Naive thymus-derived CD4-positive, alpha-beta T cell (primary cell): ENCODE results near the gene P2RY6. TPM values are rescaled to one million over a fixed set of nuclear protein-coding genes. Genes with fewer than 3 reads are reported as not detected.

Experiments
- ATAC-seq: fragments of 150-1000 bp; cut with Tn5 transposase; 2 replicates; pipeline ENCODE4 v1.10.0; 2021; ENCODE audit warnings: mild to moderate bottlenecking, moderate library complexity
- CTCF ChIA-PET: fragments of 350-600 bp; sonication (Branson Sonifier 250); formaldehyde crosslinking; loops from one replicate; lab custom pipeline; 2021; ENCODE audit warnings: antibody characterized with exemption; lab: Charles Lee
- POLR2A ChIA-PET: fragments of 350-600 bp; sonication (Branson Sonifier 250); formaldehyde crosslinking; loops from one replicate; lab custom pipeline; 2021; ENCODE audit warnings: antibody characterized with exemption, inconsistent platforms; lab: Charles Lee
- DNase-seq, 9 donors: peaks; one replicate each; pipeline versions ENCODE4 v3.0.0 to v3.0.0-alpha.2; 2020 to 2022; ENCODE audit warnings: mixed read lengths in 1 of 9
- H3K27ac ChIP-seq: one replicate; pipeline ENCODE4 v1.7.0; 2013; ENCODE audit warnings: mild to moderate bottlenecking, low read depth, low read length, moderate library complexity
- H3K27me3 ChIP-seq, 2 donors: one replicate each; pipeline ENCODE4 v1.7.0; 2013; ENCODE audit warnings: low read length in 2 of 2, mild to moderate bottlenecking in 2 of 2, moderate library complexity in 2 of 2; ENCODE audit not compliant: control insufficient read depth in 2 of 2, insufficient read depth in 2 of 2
- H3K36me3 ChIP-seq, 3 experiments: 1 replicate in 2 of 3; 2 replicates in 1 of 3; pipeline ENCODE4 v1.7.0; 2013; ENCODE audit warnings: low read length in 3 of 3, mild to moderate bottlenecking in 3 of 3, moderate library complexity in 1 of 3; ENCODE audit not compliant: insufficient read depth in 3 of 3, control insufficient read depth in 2 of 3
- H3K4me1 ChIP-seq, 2 donors: one replicate each; pipeline ENCODE4 v1.7.0; 2013; ENCODE audit warnings: low read length in 2 of 2, mild to moderate bottlenecking in 2 of 2, moderate library complexity in 1 of 2; ENCODE audit not compliant: control insufficient read depth in 2 of 2, insufficient read depth in 2 of 2
- H3K4me3 ChIP-seq: 2 replicates; pipeline ENCODE4 v1.7.0; 2013; ENCODE audit warnings: mild to moderate bottlenecking, low read length
- H3K9me3 ChIP-seq, 3 experiments: 1 replicate in 2 of 3; 2 replicates in 1 of 3; pipeline ENCODE4 v1.7.0; 2013; ENCODE audit warnings: low read length in 3 of 3; ENCODE audit not compliant: control insufficient read depth in 2 of 3
- H3K27ac Mint-ChIP-seq, 9 donors: one replicate each; pipeline ENCODE4 v1.8.0; 2020 to 2022; ENCODE audit warnings: mixed read lengths in 9 of 9, mild to moderate bottlenecking in 8 of 9, moderate library complexity in 5 of 9, inconsistent platforms in 2 of 9
- H3K27me3 Mint-ChIP-seq, 5 donors: one replicate each; pipeline ENCODE4 v1.8.0; 2021 to 2022; ENCODE audit warnings: mixed read lengths in 5 of 5, mild to moderate bottlenecking in 1 of 5
- H3K36me3 Mint-ChIP-seq, 5 donors: one replicate each; pipeline ENCODE4 v1.8.0; 2020 to 2022; ENCODE audit warnings: mixed read lengths in 5 of 5, mild to moderate bottlenecking in 3 of 5, inconsistent platforms in 1 of 5
- H3K4me1 Mint-ChIP-seq, 7 donors: one replicate each; pipeline ENCODE4 v1.8.0; 2020 to 2022; ENCODE audit warnings: mixed read lengths in 7 of 7, mild to moderate bottlenecking in 3 of 7, inconsistent platforms in 1 of 7
- H3K4me3 Mint-ChIP-seq, 10 donors: one replicate each; pipeline ENCODE4 v1.8.0; 2020 to 2022; ENCODE audit warnings: mild to moderate bottlenecking in 10 of 10, mixed read lengths in 10 of 10, moderate library complexity in 6 of 10, inconsistent platforms in 2 of 10
- H3K9me3 Mint-ChIP-seq, 11 donors: one replicate each; pipeline ENCODE4 v1.8.0; 2020 to 2022; ENCODE audit warnings: mixed read lengths in 11 of 11, mild to moderate bottlenecking in 4 of 11, inconsistent platforms in 1 of 11, moderate library complexity in 1 of 11
- intact Hi-C, 2 donors: fragments of 100-400 bp; cut with micrococcal nuclease; formaldehyde crosslinking; loops; one replicate each; pipeline ENCODE4 v1.15.1; 2023
- polyA plus RNA-seq, 2 donors: library from polyadenylated mRNA; unstranded; fragments of 300-500 nt; fragmentation: Illumina TruSeq; gene quantifications; one replicate each; pipeline ENCODE4 v1.2.3, GENCODE V29; 2021
- total RNA-seq, 6 experiments: library from RNA in 5 of 6; stranded (reverse) in 5 of 6; gene quantifications; 1 replicate in 5 of 6; 2 replicates in 1 of 6; pipeline ENCODE4 v1.2.3 and lab custom pipeline; 2021 to 2026

Gene P2RY6
- total and polyA plus RNA-seq, 7 experiments from 2014 or later: 0.34 to 1.8 (median 0.92) TPM; not detected in 4

DNA sequence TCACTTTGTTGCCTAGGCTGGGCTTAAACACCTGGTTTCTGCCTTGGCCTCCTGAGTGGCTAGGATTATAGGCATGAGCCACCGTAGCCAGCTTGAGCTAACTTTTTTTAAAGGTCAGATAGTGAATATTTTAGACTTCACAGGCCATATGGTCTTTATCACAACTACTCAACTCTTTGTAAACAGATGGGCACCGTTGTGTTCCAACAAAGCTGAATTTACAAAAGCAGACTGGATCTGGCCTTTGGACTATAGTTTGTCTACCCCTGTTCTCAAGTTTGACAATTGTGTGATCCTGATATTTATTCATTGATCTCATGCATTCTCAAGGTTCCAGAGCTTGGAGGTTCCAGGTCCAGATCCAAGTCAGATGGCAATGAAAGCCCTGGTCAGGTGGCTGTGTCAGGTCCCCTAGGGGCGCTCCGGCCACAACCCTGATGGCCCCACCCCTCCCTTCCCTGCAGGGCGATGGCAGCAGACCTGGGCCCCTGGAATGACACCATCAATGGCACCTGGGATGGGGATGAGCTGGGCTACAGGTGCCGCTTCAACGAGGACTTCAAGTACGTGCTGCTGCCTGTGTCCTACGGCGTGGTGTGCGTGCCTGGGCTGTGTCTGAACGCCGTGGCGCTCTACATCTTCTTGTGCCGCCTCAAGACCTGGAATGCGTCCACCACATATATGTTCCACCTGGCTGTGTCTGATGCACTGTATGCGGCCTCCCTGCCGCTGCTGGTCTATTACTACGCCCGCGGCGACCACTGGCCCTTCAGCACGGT, 38.3 kb upstream of the P2RY6 start:
- POLR2A ChIA-PET: no interaction called here
- no peak for ATAC-seq

DNA sequence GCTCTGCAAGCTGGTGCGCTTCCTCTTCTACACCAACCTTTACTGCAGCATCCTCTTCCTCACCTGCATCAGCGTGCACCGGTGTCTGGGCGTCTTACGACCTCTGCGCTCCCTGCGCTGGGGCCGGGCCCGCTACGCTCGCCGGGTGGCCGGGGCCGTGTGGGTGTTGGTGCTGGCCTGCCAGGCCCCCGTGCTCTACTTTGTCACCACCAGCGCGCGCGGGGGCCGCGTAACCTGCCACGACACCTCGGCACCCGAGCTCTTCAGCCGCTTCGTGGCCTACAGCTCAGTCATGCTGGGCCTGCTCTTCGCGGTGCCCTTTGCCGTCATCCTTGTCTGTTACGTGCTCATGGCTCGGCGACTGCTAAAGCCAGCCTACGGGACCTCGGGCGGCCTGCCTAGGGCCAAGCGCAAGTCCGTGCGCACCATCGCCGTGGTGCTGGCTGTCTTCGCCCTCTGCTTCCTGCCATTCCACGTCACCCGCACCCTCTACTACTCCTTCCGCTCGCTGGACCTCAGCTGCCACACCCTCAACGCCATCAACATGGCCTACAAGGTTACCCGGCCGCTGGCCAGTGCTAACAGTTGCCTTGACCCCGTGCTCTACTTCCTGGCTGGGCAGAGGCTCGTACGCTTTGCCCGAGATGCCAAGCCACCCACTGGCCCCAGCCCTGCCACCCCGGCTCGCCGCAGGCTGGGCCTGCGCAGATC, 37.5 kb upstream of the P2RY6 start:
- DNase-seq: no peak
- H3K4me1 Mint-ChIP-seq: peaks cover 0 to 2% (median 0%) of the 10 kb centered on the region in 7 donors

More for the DNA sequence above, 38.3 kb upstream of the P2RY6 start:
- no peaks in the 10 kb centered on the region for H3K9me3 ChIP-seq
- H3K36me3 ChIP-seq: no peaks in the 10 kb centered on the region
- intact Hi-C loops: no loop called here
- Mint-ChIP-seq H3K36me3 (no peaks in the 10 kb centered on the region), H3K27ac (no peak overlapping the region), H3K4me3 (no peak overlapping the region), H3K4me1 (peaks cover 0 to 2% (median 0%) of the 10 kb centered on the region in 7 donors), H3K27me3 (peaks cover 0 to 3% (median 0%) of the 10 kb centered on the region in 5 donors), H3K9me3 (no peaks in the 10 kb centered on the region)
- H3K4me1 ChIP-seq: no peaks in the 10 kb centered on the region
- no peak overlapping the region for H3K4me3 ChIP-seq
- no peak for DNase-seq
- H3K27me3 ChIP-seq: no peaks in the 10 kb centered on the region
- CTCF ChIA-PET: no interaction called here
- H3K27ac ChIP-seq: no peak overlapping the region

DNA sequence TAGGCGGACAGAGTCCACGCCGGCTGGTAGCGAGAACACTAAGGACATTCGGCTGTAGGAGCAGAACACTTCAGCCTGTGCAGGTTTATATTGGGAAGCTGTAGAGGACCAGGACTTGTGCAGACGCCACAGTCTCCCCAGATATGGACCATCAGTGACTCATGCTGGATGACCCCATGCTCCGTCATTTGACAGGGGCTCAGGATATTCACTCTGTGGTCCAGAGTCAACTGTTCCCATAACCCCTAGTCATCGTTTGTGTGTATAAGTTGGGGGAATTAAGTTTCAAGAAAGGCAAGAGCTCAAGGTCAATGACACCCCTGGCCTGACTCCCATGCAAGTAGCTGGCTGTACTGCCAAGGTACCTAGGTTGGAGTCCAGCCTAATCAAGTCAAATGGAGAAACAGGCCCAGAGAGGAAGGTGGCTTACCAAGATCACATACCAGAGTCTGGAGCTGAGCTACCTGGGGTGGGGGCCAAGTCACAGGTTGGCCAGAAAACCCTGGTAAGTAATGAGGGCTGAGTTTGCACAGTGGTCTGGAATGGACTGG, 36.8 kb upstream of the P2RY6 start:
- no peak overlapping the region for H3K4me3 ChIP-seq
- no peaks in the 10 kb centered on the region for H3K27me3 ChIP-seq
- peaks cover 0 to 3% (median 0%) of the 10 kb centered on the region in 5 donors for H3K27me3 Mint-ChIP-seq
- no peak for ATAC-seq
- DNase-seq: no peak
- H3K4me3 Mint-ChIP-seq: no peak overlapping the region
- no peaks in the 10 kb centered on the region for H3K36me3 ChIP-seq
- no peak overlapping the region for H3K27ac ChIP-seq
- no peaks in the 10 kb centered on the region for H3K9me3 Mint-ChIP-seq
- intact Hi-C loops: no loop called here
- H3K9me3 ChIP-seq: no peaks in the 10 kb centered on the region
- no peaks in the 10 kb centered on the region for H3K36me3 Mint-ChIP-seq
- CTCF ChIA-PET: no interaction called here
- H3K4me1 Mint-ChIP-seq: peaks cover 0 to 4% (median 0%) of the 10 kb centered on the region in 7 donors
- no peaks in the 10 kb centered on the region for H3K4me1 ChIP-seq
- H3K27ac Mint-ChIP-seq: no peak overlapping the region
- POLR2A ChIA-PET: no interaction called here

More for the DNA sequence above, 37.5 kb upstream of the P2RY6 start:
- H3K27ac ChIP-seq: no peak overlapping the region
- H3K4me3 ChIP-seq: no peak overlapping the region
- H3K9me3 ChIP-seq: no peaks in the 10 kb centered on the region
- ATAC-seq: no peak
- H3K36me3 ChIP-seq: no peaks in the 10 kb centered on the region
- ChIA-PET POLR2A (no interaction called here), CTCF (no interaction called here)
- intact Hi-C loops: no loop called here
- H3K9me3 Mint-ChIP-seq: no peaks in the 10 kb centered on the region
- no peaks in the 10 kb centered on the region for H3K36me3 Mint-ChIP-seq
- no peak overlapping the region for H3K27ac Mint-ChIP-seq
- peaks cover 0 to 3% (median 0%) of the 10 kb centered on the region in 5 donors for H3K27me3 Mint-ChIP-seq
- no peaks in the 10 kb centered on the region for H3K27me3 ChIP-seq
- no peaks in the 10 kb centered on the region for H3K4me1 ChIP-seq
- no peak overlapping the region for H3K4me3 Mint-ChIP-seq

DNA sequence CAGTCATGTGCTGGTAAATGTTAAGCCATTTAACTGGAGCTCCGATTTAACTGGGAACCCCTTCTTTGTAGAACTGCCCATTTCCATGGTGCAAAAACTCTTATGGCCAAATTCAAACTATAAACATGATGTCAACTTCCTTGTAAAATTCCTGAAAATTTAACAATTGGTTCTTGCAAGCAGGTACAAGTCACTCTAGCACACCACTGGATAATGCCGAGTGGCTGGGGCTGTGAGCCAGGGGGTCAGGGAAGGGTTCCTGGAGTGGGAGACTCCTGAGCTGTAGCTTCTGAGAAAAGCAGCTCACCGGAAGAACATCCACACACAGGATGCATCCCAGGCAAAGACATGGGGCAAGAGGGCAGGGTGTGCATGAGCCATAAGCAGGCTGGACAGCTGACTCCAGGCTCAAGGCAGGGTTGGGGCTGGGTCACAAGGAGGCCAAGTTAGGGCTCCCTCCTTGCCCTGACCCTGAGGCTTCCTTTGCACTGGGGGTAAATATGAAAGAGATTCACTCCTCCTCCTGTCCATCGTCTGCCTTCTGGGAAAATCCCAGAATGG, 35.9 kb upstream of the P2RY6 start:
- Histone ChIP-seq H3K36me3 (no peaks in the 10 kb centered on the region), H3K4me3 (no peak overlapping the region), H3K27ac (no peak overlapping the region), H3K9me3 (no peaks in the 10 kb centered on the region), H3K27me3 (no peaks in the 10 kb centered on the region), H3K4me1 (no peaks in the 10 kb centered on the region)
- no peak overlapping the region for H3K27ac Mint-ChIP-seq
- H3K4me3 Mint-ChIP-seq: no peak overlapping the region
- intact Hi-C loops: no loop called here
- CTCF ChIA-PET: no interaction called here
- H3K36me3 Mint-ChIP-seq: no peaks in the 10 kb centered on the region
- no peak for ATAC-seq
- no peak for DNase-seq
- no peaks in the 10 kb centered on the region for H3K9me3 Mint-ChIP-seq
- POLR2A ChIA-PET: no interaction called here
- H3K27me3 Mint-ChIP-seq: peaks cover 0 to 4% (median 0%) of the 10 kb centered on the region in 5 donors
- peaks cover 0 to 4% (median 0%) of the 10 kb centered on the region in 7 donors for H3K4me1 Mint-ChIP-seq

DNA sequence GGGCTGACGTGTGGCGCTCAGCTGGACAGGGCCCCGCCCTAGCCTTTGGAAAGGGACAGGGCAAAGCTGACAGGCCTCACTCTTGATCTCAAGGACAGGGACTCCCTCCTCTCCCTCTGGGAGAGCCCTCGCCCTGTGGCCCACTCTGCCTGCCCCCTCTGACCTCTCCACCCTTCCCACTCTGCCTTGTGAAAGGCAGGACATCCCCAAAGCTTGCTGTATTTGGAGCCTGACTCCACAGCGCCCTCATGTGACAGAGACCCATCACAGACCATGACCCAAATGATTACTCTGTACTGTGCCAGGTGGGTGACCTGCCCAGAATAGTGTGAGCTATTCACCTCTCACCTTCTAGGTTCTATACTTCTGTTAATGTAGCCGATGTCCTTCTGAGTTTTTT, 35.3 kb upstream of the P2RY6 start:
- ChIA-PET POLR2A (interaction anchor here (0.7 kb wide), 1 partner anchor 297 kb away, joined by 3 read pairs; no protein-coding TSS in a partner anchor), CTCF (no interaction called here)
- no peaks in the 10 kb centered on the region for H3K9me3 Mint-ChIP-seq
- intact Hi-C loops: no loop called here
- no peak overlapping the region for H3K27ac Mint-ChIP-seq
- DNase-seq (no peak), ATAC-seq (peak; percentile 80)
- H3K36me3 ChIP-seq: no peaks in the 10 kb centered on the region
- H3K27me3 Mint-ChIP-seq: peaks cover 0 to 7% (median 0%) of the 10 kb centered on the region in 5 donors
- H3K4me3 ChIP-seq: no peak overlapping the region
- H3K4me1 ChIP-seq: no peaks in the 10 kb centered on the region
- no peak overlapping the region for H3K4me3 Mint-ChIP-seq
- H3K27ac ChIP-seq: no peak overlapping the region
- no peaks in the 10 kb centered on the region for H3K36me3 Mint-ChIP-seq
- H3K4me1 Mint-ChIP-seq: peaks cover 0 to 4% (median 0%) of the 10 kb centered on the region in 7 donors
- H3K27me3 ChIP-seq: no peaks in the 10 kb centered on the region
- H3K9me3 ChIP-seq: no peaks in the 10 kb centered on the region

DNA sequence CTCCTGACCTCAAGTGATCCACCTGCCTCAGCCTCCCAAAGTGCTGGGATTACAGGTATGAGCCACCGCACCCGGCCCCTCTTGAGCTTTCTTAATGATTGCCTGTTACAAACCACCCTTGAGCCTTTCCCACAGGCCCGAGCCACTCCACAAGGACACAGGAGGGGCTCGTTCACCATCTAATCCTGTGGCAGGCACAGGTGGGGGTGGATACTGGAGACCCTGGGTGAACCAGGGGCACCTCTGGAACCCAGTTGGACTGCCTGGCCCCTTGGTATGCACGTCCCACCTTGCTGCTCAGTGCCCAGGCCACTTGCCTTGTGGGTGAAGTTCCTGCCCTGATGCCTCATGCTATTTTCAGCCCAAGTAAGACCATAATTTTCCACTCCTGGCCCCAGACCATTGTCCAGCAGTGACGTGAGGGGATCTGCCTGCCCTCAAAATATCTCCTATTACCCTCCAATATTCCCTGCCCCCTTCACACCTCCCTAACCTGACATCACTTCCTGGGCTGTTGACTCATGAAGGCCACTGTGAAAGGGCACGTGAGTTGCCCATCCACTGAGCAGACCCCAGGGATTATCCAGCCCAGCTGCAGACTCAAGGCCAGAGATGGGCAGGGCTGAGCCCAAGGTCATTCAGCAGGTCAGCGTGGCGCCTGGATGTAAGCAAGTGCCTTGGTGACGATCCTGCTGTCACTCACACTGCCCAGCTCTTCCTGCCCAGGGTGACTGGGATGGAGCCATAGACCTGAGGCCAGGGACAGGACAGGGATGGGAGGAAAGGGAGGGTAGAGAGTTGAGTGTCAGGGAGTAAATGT, 34.5 kb upstream of the P2RY6 start:
- no peaks in the 10 kb centered on the region for H3K36me3 ChIP-seq
- no peaks in the 10 kb centered on the region for H3K9me3 Mint-ChIP-seq
- H3K27me3 ChIP-seq: no peaks in the 10 kb centered on the region
- no peak for ATAC-seq
- no peak overlapping the region for H3K27ac ChIP-seq
- H3K27ac Mint-ChIP-seq: no peak overlapping the region
- H3K36me3 Mint-ChIP-seq: no peaks in the 10 kb centered on the region
- ChIA-PET CTCF (no interaction called here), POLR2A (interaction anchor here (0.7 kb wide), 1 partner anchor 298 kb away, joined by 3 read pairs; no protein-coding TSS in a partner anchor)
- H3K4me3 ChIP-seq: no peak overlapping the region
- no peak for DNase-seq
- H3K4me1 Mint-ChIP-seq: peaks cover 0 to 4% (median 0%) of the 10 kb centered on the region in 7 donors
- intact Hi-C loops: no loop called here
- H3K9me3 ChIP-seq: no peaks in the 10 kb centered on the region
- peaks cover 0 to 5% of the 10 kb centered on the region in 2 donors for H3K4me1 ChIP-seq
- no peak overlapping the region for H3K4me3 Mint-ChIP-seq
- H3K27me3 Mint-ChIP-seq: peaks cover 0 to 7% (median 0%) of the 10 kb centered on the region in 5 donors
